Osteoblast (primary cell): ENCODE measurements around the gene TOMM6. TPM values are rescaled to one million over a fixed set of nuclear protein-coding genes. Genes with fewer than 3 reads are reported as not detected.
A peak's percentile ranks its signal among the peaks of the same experiment; 100 is the strongest.
"Not testable (repeated sequence)": the region's sequence is repeated elsewhere in the genome, so short reads cannot be mapped to it uniquely, and the experiment has no call there.

Experiments
- DNase-seq: peaks from one replicate; pipeline ENCODE4 v3.0.0; 2011; ENCODE audit warnings: low spot score, mixed read lengths; ENCODE audit not compliant: insufficient read length; ENCODE audit errors: missing footprints
- H2AFZ ChIP-seq: 2 replicates; pipeline ENCODE4 v1.6.0; 2011; ENCODE audit warnings: mild to moderate bottlenecking, low read length
- H3K27ac ChIP-seq: 2 replicates; pipeline ENCODE4 v1.5.1; 2011; ENCODE audit warnings: mild to moderate bottlenecking, low read depth, low read length, moderate library complexity
- H3K27me3 ChIP-seq: 2 replicates; pipeline ENCODE4 v1.6.0; 2012; ENCODE audit warnings: mild to moderate bottlenecking, control low read depth, inconsistent platforms, low read length, moderate library complexity; ENCODE audit not compliant: insufficient read depth
- H3K36me3 ChIP-seq: 2 replicates; pipeline ENCODE4 v1.5.1; 2011; ENCODE audit warnings: mild to moderate bottlenecking, low read length, control low read depth, moderate library complexity; ENCODE audit not compliant: insufficient read depth
- H3K4me1 ChIP-seq: 2 replicates; pipeline ENCODE4 v1.5.1; 2011; ENCODE audit warnings: mild to moderate bottlenecking, low read length, control low read depth, moderate library complexity; ENCODE audit not compliant: insufficient read depth
- H3K4me2 ChIP-seq: 2 replicates; pipeline ENCODE4 v1.6.0; 2011; ENCODE audit warnings: mild to moderate bottlenecking, low read length; ENCODE audit not compliant: insufficient read depth
- H3K4me3 ChIP-seq: fragments of 200-600 bp; sonication (generic); 3 replicates; pipeline ENCODE4 v1.5.1; 2012; ENCODE audit warnings: mild to moderate bottlenecking, low read length, inconsistent platforms; ENCODE audit not compliant: insufficient read depth
- H3K79me2 ChIP-seq: 2 replicates; pipeline ENCODE4 v1.6.0; 2012; ENCODE audit warnings: mild to moderate bottlenecking, low read length, control low read depth, inconsistent platforms; ENCODE audit not compliant: insufficient read depth
- H3K9me3 ChIP-seq: 2 replicates; pipeline ENCODE4 v1.5.1; 2011; ENCODE audit warnings: low read depth, low read length, control low read depth
- H4K20me1 ChIP-seq: 2 replicates; pipeline ENCODE4 v1.6.0; 2012; ENCODE audit warnings: mild to moderate bottlenecking, low read length, control low read depth; ENCODE audit not compliant: insufficient read depth
- total RNA-seq: library from RNA; depleted of rRNA; stranded (reverse); fragments of >200 nt; gene quantifications from 2 replicates; pipeline ENCODE4 v1.2.3, GENCODE V29; 2012
- TF ChIP-seq, protein P1 (sequence below): IDR thresholded peaks from 2 replicates; pipeline ENCODE4 v1.5.1; 2011; ENCODE audit warnings: mild to moderate bottlenecking, low read depth, low read length, moderate library complexity; ENCODE audit errors: extremely low read depth

Gene TOMM6
- total RNA-seq, 1 donor: 54.6 TPM

DNA sequence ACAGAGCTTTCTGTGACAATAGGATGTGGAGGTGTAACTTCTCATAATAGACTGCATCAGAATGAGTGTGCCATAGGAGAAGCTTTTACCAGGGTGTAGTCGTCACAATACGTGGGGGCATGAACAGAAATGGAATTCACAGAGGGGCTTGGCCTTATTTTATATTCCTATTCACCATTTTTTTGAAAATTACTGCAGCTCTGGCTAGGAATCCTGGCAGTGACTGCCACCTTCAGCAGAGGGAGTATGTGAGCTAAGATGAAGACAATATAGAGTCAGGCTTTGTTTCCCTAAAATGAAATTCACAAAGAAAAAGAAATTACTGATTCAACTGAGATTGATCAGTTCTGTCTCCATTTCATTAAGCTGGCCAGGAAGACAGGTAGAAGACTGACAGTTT is 13.9 kb downstream of the TOMM6 start:
- TF ChIP-seq, protein P1, sequence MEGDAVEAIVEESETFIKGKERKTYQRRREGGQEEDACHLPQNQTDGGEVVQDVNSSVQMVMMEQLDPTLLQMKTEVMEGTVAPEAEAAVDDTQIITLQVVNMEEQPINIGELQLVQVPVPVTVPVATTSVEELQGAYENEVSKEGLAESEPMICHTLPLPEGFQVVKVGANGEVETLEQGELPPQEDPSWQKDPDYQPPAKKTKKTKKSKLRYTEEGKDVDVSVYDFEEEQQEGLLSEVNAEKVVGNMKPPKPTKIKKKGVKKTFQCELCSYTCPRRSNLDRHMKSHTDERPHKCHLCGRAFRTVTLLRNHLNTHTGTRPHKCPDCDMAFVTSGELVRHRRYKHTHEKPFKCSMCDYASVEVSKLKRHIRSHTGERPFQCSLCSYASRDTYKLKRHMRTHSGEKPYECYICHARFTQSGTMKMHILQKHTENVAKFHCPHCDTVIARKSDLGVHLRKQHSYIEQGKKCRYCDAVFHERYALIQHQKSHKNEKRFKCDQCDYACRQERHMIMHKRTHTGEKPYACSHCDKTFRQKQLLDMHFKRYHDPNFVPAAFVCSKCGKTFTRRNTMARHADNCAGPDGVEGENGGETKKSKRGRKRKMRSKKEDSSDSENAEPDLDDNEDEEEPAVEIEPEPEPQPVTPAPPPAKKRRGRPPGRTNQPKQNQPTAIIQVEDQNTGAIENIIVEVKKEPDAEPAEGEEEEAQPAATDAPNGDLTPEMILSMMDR: peak; percentile 76
- Histone ChIP-seq H2AFZ (no peak overlapping the region), H4K20me1 (peaks cover 6% of the 10 kb centered on the region)

DNA sequence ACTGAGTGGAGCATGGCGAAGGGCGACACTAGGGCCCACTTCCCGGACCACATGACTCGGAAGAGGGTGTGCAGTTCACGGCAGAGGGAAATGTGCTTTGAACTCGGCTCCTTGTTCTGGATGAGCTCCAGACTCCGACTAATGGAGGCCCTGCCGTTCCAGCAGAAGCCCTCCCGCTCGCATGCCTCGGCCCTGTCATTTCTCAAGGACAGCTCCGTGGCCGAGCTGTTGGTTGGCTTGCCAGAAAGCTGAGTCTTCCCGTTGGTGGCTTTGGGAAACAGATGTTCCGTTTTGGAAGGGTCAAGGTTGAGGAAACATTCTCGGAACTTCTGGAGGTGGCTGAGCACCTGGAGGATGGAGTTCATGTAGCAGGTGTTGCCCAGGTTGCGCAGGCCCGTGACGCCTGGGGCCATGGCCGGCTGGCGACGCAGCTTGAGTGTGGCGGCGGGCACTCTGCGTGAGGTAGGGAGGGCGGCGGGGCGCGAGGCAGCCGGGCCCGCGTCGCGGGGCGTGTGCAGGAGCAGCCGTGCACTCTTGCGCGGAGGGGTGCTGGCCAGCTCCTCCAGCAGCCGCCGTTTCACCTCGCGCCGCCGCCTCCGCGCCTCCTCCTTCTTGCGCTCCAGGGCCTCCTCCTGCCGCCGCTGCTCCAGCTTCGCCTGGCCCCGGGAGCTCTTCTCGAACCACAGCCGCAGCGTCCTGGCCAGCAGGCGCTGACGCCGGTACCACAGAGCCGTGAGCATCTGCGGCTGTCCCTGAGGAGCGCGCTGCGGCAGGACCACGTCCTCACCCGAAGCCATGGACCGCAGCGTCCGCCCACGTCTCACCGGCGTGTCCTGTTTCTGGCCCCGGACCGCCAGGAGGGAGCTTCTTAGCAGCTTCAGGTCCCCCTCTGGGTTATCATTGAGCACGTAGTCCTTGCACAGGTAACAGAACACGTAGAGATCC is 18.6 kb downstream of the TOMM6 start:
- no peaks in the 10 kb centered on the region for H3K27me3 ChIP-seq
- H3K36me3 ChIP-seq: peaks cover 9% of the 10 kb centered on the region
- no peaks in the 10 kb centered on the region for H3K79me2 ChIP-seq
- H3K4me1 ChIP-seq: no peaks in the 10 kb centered on the region
- DNase-seq: no peak
- H3K4me3 ChIP-seq: no peak overlapping the region
- no peak overlapping the region for H3K27ac ChIP-seq
- peaks cover 2% of the 10 kb centered on the region for H4K20me1 ChIP-seq
- H2AFZ ChIP-seq: no peak overlapping the region
- TF ChIP-seq, protein P1: no peak
- H3K9me3 ChIP-seq: no peaks in the 10 kb centered on the region
- no peak overlapping the region for H3K4me2 ChIP-seq

More for the DNA sequence above, 13.9 kb downstream of the TOMM6 start:
- DNase-seq: peak; percentile 58
- Histone ChIP-seq H3K9me3 (no peaks in the 10 kb centered on the region), H3K4me3 (no peak overlapping the region), H3K27me3 (no peaks in the 10 kb centered on the region), H3K4me1 (no peaks in the 10 kb centered on the region), H3K27ac (no peak overlapping the region), H3K79me2 (no peaks in the 10 kb centered on the region), H3K36me3 (peaks cover 11% of the 10 kb centered on the region), H3K4me2 (no peak overlapping the region)

DNA sequence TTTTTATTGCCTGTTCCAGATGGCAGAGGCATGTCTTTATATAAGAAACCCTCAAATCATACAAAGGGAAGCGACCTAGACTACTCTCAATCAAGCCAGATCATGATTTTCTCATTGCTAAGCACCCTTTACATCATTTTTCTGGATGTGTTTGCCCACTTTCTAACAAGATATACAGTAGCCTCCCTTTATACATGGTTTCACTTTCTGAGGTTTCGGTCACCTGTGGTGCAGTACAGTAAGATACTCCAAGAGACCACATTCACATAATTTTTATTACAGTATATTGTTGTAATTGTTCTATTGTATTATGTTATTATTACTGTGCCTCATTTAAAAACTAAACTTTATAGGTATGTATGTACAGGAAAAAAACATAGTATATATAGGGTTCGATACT is 23.6 kb downstream of the TOMM6 start:
- Histone ChIP-seq H3K79me2 (no peaks in the 10 kb centered on the region), H3K36me3 (no peaks in the 10 kb centered on the region), H4K20me1 (no peaks in the 10 kb centered on the region), H3K27ac (no peak overlapping the region), H3K4me2 (no peak overlapping the region), H3K4me3 (no peak overlapping the region), H3K9me3 (no peaks in the 10 kb centered on the region), H3K27me3 (no peaks in the 10 kb centered on the region), H2AFZ (no peak overlapping the region), H3K4me1 (no peaks in the 10 kb centered on the region)
- TF ChIP-seq, protein P1: no peak
- DNase-seq: no peak

DNA sequence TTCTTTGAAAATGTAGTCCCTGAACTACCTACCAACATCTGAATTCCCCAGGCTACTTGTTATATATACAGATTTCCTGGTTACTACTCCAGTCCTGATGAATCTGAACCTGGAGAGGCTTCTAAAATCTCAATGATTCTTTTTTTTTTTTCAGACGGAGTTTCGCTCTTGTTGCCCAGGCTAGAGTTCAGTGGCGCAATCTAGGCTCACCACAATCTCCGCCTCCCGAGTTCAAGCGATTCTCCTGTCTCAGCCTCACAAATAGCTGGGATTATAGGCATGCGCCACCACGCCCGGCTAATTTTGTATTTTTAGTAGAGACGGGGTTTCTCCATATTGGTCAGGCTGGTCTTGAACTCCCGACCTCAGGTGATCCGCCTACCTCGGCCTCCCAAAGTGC is 24.5 kb downstream of the TOMM6 start:
- not testable (repeated sequence) for H3K36me3 ChIP-seq, H2AFZ ChIP-seq, DNase-seq, H3K4me3 ChIP-seq, H3K27ac ChIP-seq, H4K20me1 ChIP-seq, H3K4me1 ChIP-seq, H3K27me3 ChIP-seq, H3K9me3 ChIP-seq, H3K79me2 ChIP-seq, H3K4me2 ChIP-seq
